ENCODE measurements around the gene DBNDD2.

The DBNDD2 gene

GRCh38 chr20:45448270-45448669 is 40.2 kb downstream of the DBNDD2 start:
- no peak for DNase-seq (ENCODE audit: low read depth in 1 of 2, low spot score in 1 of 2)

GRCh38 chr20:45449528-45449927 is 41.4 kb downstream of the DBNDD2 start:
- DNase-seq (ENCODE audit: low read depth in 1 of 2, low spot score in 1 of 2): no peak

DNA sequence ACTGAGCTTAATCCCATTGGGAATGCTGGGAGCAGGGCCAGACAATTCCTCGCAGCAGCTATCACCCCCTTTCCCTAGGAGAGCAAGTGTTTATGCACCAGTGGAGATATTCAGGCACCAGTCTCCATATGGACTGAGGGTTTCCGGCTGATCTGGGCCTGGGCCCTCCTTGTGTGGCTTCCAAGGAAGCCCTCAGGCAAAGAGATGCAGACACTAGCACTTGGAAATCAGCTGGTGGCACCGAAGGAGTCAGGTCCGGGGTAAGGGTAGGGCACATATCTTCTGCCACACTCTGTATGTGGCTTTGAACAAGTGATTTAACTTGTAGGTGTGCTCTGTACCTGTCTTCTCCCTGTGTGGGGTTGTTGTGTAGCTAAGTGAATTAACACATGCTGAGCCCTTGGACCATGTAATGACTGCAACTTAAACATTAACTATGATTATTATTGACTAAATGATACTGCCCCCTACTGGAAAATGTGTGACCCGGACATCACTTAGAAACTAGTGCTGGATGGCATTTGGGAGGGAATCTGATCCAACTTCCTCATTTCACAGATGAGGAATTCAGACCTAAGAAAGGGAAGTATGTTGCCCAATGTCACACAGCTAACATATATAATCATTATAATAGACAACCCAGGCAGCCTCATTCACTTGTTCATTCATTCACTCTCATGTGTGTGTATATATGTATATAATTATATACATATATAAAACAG is 42.2 kb downstream of the DBNDD2 start:
- DNase-seq (ENCODE audit: low read depth in 1 of 2, low spot score in 1 of 2): no peak

- DNase-seq (ENCODE audit: low read depth in 1 of 2, low spot score in 1 of 2): no peak
Observed at GRCh38 chr20:45452238-45452637, 44.1 kb downstream of the DBNDD2 start.

DNA sequence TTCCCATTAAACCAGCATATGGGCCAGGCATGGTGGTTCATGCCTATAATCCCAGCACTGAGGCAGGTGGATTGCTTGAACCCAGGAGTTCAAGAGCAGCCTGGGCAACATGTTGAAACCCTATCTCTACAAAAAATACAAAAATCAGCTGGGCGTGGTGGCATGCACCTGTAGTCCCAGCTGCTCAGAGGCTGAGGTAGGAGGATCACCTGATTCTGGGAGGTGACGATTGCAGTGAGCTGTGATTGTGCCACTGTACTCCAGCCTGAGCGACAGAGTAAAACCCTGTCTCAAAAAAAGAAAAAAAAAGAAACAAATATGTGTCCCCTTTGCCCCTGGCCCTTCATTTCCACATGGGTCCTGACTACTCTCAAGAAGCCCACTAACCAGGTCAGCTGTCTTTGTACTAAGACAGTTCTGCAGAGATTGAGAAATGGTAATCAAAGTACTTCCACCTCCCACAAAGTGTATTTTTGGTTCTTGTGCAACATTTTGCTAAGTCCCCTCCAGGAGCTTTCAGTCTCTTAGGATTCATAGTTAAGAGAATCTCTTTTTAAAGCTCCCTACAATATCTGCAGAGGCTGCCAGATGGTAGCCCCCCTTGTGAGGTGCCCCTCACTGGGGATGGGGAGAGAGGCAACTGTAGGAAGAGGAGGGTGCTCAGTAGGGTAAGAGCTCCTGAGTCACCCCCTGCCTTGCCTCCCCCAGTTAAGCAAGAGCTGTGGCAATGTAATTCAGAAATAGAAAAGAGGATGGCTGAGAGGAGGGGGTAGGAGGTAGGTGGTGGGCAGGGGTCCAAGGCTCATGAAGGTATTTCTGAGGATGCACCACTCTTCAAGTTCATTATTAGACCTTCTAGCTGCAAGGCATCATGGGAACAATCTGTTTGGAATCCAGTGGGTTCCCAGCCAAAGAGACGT is 44.9 kb downstream of the DBNDD2 start:
- no peak for DNase-seq (ENCODE audit: low read depth in 1 of 2, low spot score in 1 of 2)

DNA sequence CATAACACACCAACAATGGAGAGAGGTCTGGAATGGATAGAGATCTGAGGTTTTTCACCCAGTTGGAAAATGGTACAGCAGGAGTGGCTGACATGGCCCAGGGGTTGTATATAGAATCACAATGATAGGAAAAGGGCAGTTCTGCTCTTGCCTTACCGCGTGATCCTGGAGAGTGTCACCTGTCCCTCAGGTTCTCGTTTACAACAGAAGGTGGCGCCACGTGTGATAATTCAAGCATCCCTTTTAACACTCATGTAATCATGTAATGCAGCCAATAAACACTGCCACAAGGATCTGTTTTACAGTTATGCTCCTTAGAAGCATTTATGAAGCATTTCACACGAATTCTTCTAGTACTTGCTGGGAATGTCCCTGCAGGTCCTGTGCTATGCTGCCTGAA is 48.5 kb downstream of the DBNDD2 start:
- no peak for DNase-seq (ENCODE audit: low read depth in 1 of 2, low spot score in 1 of 2)

GRCh38 chr20:45459606-45460005 is 51.5 kb downstream of the DBNDD2 start:
- no peak for DNase-seq (ENCODE audit: low read depth in 1 of 2, low spot score in 1 of 2)

Data from activated CD4-positive, alpha-beta T cell treated with anti-CD3 and anti-CD28 coated beads, Interleukin-2, amount 50 U/mL, for 24 hours (primary cell).